Peyer's patch (tissue), 4 donors: ENCODE measurements around the gene CD164L2.

Experiments
- POLR2A ChIP-seq, 2 donors: fragments of 450-650 bp; IDR thresholded peaks; one replicate each; pipeline ENCODE4 v1.5.1; 2017; ENCODE audit warnings: antibody characterized with exemption in 2 of 2, mild to moderate bottlenecking in 2 of 2, moderate library complexity in 2 of 2
- TF ChIP-seq, protein P1 (sequence below), 6 experiments: fragments of 450-650 bp in 4 of 6; fragments of 200-600 bp in 2 of 6; sonication (generic) in 1 of 6; IDR thresholded peaks; one replicate each; pipeline ENCODE4 v1.5.1; 2017 to 2019; ENCODE audit warnings: antibody characterized with exemption in 6 of 6, mild to moderate bottlenecking in 3 of 6, moderate library complexity in 1 of 6

DNA sequence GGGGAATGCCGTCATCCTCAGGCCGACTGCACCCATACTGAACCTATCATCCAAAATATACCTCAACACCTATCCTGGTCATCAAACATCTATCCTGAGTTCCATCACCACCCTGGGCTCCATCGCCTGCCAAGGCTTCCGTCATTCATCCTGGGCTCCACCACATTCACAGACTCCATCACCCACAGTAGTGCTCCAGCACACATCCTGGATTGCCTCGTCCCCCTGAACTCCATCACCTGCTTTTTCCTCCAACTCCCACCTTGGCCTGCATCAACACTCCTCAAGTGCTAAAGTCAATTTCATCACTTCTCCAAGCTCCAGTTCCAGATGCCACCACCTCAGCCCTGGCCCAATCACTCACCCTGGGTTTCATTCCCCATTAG, 24.2 kb downstream of the CD164L2 start:
- TF ChIP-seq, protein P1, sequence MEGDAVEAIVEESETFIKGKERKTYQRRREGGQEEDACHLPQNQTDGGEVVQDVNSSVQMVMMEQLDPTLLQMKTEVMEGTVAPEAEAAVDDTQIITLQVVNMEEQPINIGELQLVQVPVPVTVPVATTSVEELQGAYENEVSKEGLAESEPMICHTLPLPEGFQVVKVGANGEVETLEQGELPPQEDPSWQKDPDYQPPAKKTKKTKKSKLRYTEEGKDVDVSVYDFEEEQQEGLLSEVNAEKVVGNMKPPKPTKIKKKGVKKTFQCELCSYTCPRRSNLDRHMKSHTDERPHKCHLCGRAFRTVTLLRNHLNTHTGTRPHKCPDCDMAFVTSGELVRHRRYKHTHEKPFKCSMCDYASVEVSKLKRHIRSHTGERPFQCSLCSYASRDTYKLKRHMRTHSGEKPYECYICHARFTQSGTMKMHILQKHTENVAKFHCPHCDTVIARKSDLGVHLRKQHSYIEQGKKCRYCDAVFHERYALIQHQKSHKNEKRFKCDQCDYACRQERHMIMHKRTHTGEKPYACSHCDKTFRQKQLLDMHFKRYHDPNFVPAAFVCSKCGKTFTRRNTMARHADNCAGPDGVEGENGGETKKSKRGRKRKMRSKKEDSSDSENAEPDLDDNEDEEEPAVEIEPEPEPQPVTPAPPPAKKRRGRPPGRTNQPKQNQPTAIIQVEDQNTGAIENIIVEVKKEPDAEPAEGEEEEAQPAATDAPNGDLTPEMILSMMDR (IDR thresholded peaks at IDR 0.05): no peak
- no peak for TF ChIP-seq POLR2A (IDR thresholded peaks at IDR 0.05)
